GM23338 (cell line): ENCODE data around the gene CD300H. TPM values are rescaled to one million over a fixed set of nuclear protein-coding genes. Genes with fewer than 3 reads are reported as not detected.

Source experiments
- ATAC-seq: fragments of 200-7000 bp; cut with Tn5 transposase; 3 replicates; pipeline ENCODE4 v1.9.1; 2020
- DNase-seq: peaks from one replicate; pipeline ENCODE4 v3.0.0-alpha.2; 2015; ENCODE audit warnings: low spot score
- H2AFZ ChIP-seq: fragments of 200-600 bp; sonication (generic); 2 replicates; pipeline ENCODE4 v1.8.0; 2016; ENCODE audit warnings: antibody characterized with exemption, mild to moderate bottlenecking, moderate library complexity
- H3F3A ChIP-seq: fragments of 200-600 bp; sonication (generic); replicated peaks from 2 replicates; pipeline ENCODE4 v1.8.0; 2017; ENCODE audit warnings: antibody characterized with exemption, mixed run types, low read depth
- H3K27ac ChIP-seq: fragments of 200-600 bp; sonication (generic); 2 replicates; pipeline ENCODE4 v1.6.1; 2016; ENCODE audit warnings: low read depth
- H3K27me3 ChIP-seq: fragments of 200-600 bp; sonication (generic); 2 replicates; pipeline ENCODE4 v1.8.0; 2016; ENCODE audit warnings: mild to moderate bottlenecking, mixed run types, moderate library complexity; ENCODE audit not compliant: insufficient read depth
- H3K36me3 ChIP-seq: fragments of 200-600 bp; sonication (generic); 2 replicates; pipeline ENCODE4 v1.8.0; 2016; ENCODE audit warnings: mild to moderate bottlenecking; ENCODE audit not compliant: insufficient read depth
- H3K4me1 ChIP-seq: fragments of 200-600 bp; sonication (generic); 2 replicates; pipeline ENCODE4 v1.8.0; 2016; ENCODE audit warnings: mild to moderate bottlenecking, moderate library complexity; ENCODE audit not compliant: insufficient read depth
- H3K4me2 ChIP-seq: fragments of 200-600 bp; sonication (generic); 2 replicates; pipeline ENCODE4 v1.7.1; 2017; ENCODE audit warnings: mixed run types
- H3K4me3 ChIP-seq: fragments of 200-600 bp; sonication (generic); 2 replicates; pipeline ENCODE4 v1.6.1; 2016; ENCODE audit warnings: mixed run types
- H3K79me2 ChIP-seq: fragments of 200-600 bp; sonication (generic); replicated peaks from 2 replicates; pipeline ENCODE4 v1.8.0; 2017; ENCODE audit warnings: mild to moderate bottlenecking; ENCODE audit not compliant: insufficient read depth
- H3K9me2 ChIP-seq: fragments of 200-600 bp; sonication (generic); 2 replicates; pipeline ENCODE4 v1.8.0; 2017; ENCODE audit not compliant: insufficient read depth
- H4K20me1 ChIP-seq: fragments of 200-600 bp; sonication (generic); replicated peaks from 2 replicates; pipeline ENCODE4 v1.8.0; 2017; ENCODE audit warnings: mild to moderate bottlenecking; ENCODE audit not compliant: insufficient read depth
- H3K27ac Mint-ChIP-seq: 2 replicates; pipeline ENCODE4 v1.8.0; 2020; ENCODE audit warnings: inconsistent platforms, mild to moderate bottlenecking, moderate library complexity, mixed read lengths
- H3K27me3 Mint-ChIP-seq: 3 replicates; pipeline ENCODE4 v1.8.0; 2022; ENCODE audit warnings: low read depth, mild to moderate bottlenecking, moderate library complexity, mixed read lengths, inconsistent platforms; ENCODE audit not compliant: insufficient read depth, poor library complexity
- H3K36me3 Mint-ChIP-seq: 3 replicates; pipeline ENCODE4 v1.8.0; 2021; ENCODE audit warnings: low read depth, mild to moderate bottlenecking, inconsistent platforms, moderate library complexity, mixed read lengths
- H3K4me1 Mint-ChIP-seq: 3 replicates; pipeline ENCODE4 v1.8.0; 2020; ENCODE audit warnings: mild to moderate bottlenecking, inconsistent platforms, mixed read lengths
- H3K4me3 Mint-ChIP-seq: 3 replicates; pipeline ENCODE4 v1.8.0; 2021; ENCODE audit warnings: moderate library complexity, mild to moderate bottlenecking, inconsistent platforms, mixed read lengths
- H3K9me3 Mint-ChIP-seq: 3 replicates; pipeline ENCODE4 v1.8.0; 2020; ENCODE audit warnings: moderate library complexity, mild to moderate bottlenecking, inconsistent platforms, mixed read lengths
- CREB1 ChIP-seq: fragments of 250-450 bp; sonication (Bioruptor Pico); IDR thresholded peaks from 2 replicates; pipeline ENCODE4 v1.5.0; 2020; ENCODE audit warnings: low read depth, mild to moderate bottlenecking, moderate library complexity
- EZH2 ChIP-seq: fragments of 200-600 bp; sonication (generic); IDR thresholded peaks from one replicate; pipeline ENCODE4 v1.8.0; 2017; ENCODE audit warnings: antibody characterized with exemption, mild to moderate bottlenecking, low read depth; ENCODE audit not compliant: unreplicated experiment
- EZH2phosphoT487 ChIP-seq: fragments of 200-600 bp; sonication (generic); IDR thresholded peaks from one replicate; pipeline ENCODE4 v1.8.1; 2018; ENCODE audit warnings: antibody characterized with exemption; ENCODE audit not compliant: unreplicated experiment
- JUNB ChIP-seq: IDR thresholded peaks from one replicate; pipeline ENCODE4 v1.6.1; 2016; ENCODE audit warnings: antibody characterized with exemption; ENCODE audit not compliant: unreplicated experiment
- NANOG ChIP-seq: IDR thresholded peaks from 2 replicates; pipeline ENCODE4 v1.6.1; 2016; ENCODE audit warnings: antibody characterized with exemption, borderline replicate concordance
- POLR2AphosphoS5 ChIP-seq: IDR thresholded peaks from 2 replicates; pipeline ENCODE4 v1.6.1; 2016; ENCODE audit warnings: antibody characterized with exemption, low read depth
- REST ChIP-seq: IDR thresholded peaks from one replicate; pipeline ENCODE4 v1.6.1; 2018; ENCODE audit warnings: antibody characterized with exemption; ENCODE audit not compliant: unreplicated experiment
- STAT1 ChIP-seq: IDR thresholded peaks from one replicate; pipeline ENCODE4 v1.6.1; 2016; ENCODE audit warnings: antibody characterized with exemption; ENCODE audit not compliant: unreplicated experiment
- ZNF331 ChIP-seq: fragments of 250-450 bp; sonication (Bioruptor Pico); IDR thresholded peaks from 2 replicates; pipeline ENCODE4 v1.5.0; 2020; ENCODE audit warnings: low read depth, mild to moderate bottlenecking, moderate library complexity
- ZNF462 ChIP-seq: fragments of 250-450 bp; sonication (Bioruptor Pico); IDR thresholded peaks from 2 replicates; pipeline ENCODE4 v1.5.0; 2020; ENCODE audit warnings: mild to moderate bottlenecking, moderate library complexity
- polyA plus RNA-seq: library from polyadenylated mRNA; unstranded; fragments of >200 nt; fragmentation: Nextera tagmentation; extraction: Ambion mirVana; gene quantifications from 2 replicates; pipeline ENCODE4 v1.2.1, GENCODE V29; 2016
- total RNA-seq: library from RNA; depleted of rRNA; stranded (reverse); fragments of >200 nt; shearing (Covaris generic); gene quantifications from 2 replicates; pipeline ENCODE4 v1.2.3, GENCODE V29; 2014
- TF ChIP-seq, protein P1 (sequence below): IDR thresholded peaks from 2 replicates; pipeline ENCODE4 v1.6.1; 2016; ENCODE audit warnings: antibody characterized with exemption
- TF ChIP-seq, protein P2 (sequence below), 2 experiments: fragments of 200-600 bp in 1 of 2; sonication (generic) in 1 of 2; conservative IDR thresholded peaks; 2 replicates each; pipeline versions ENCODE4 v1.5.1 to v1.6.1; 2016 to 2017; ENCODE audit warnings: antibody characterized with exemption in 2 of 2, low read depth in 2 of 2, mild to moderate bottlenecking in 2 of 2, moderate library complexity in 1 of 2

Gene CD300H
- total and polyA plus RNA-seq, 2 experiments from 2014 or later, result not detected

DNA sequence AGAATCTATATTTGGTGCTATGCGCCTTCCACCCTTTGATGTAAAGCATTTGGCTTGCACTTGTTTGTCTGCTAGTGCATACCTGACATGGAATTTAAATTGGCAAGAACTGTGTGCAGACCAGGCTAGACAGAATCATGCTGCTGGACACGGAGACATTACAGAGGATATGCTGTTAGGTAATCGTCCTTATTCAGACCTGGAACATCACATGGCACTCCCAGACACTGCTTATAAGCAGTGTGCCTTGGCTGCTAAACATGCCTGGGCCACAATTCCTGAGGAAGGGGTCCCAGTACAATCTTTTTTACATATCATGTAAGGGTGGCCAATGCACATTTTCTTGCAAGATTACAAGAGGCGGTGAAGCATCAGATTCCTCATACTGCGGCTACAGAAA is 18.4 kb upstream of the CD300H start (continued):
- TF ChIP-seq REST (no peak), POLR2AphosphoS5 (no peak), NANOG (no peak)

GRCh38 chr17:74584292-74585060 is 17.2 kb upstream of the CD300H start:
- ATAC-seq (no peak; the same call in 2 of the 3 replicates), DNase-seq (peak; percentile 11)
- no peaks in the 10 kb centered on the region for H3K36me3 Mint-ChIP-seq
- H3K9me2 ChIP-seq, result no peaks in the 10 kb centered on the region
- no peak overlapping the region for H2AFZ ChIP-seq
- H3K79me2 ChIP-seq, result no peaks in the 10 kb centered on the region
- H3K27me3 Mint-ChIP-seq, result peaks cover 3% of the 10 kb centered on the region
- H3K4me2 ChIP-seq, result no peak overlapping the region
- no peaks in the 10 kb centered on the region for H3K36me3 ChIP-seq
- peaks cover 3% of the 10 kb centered on the region; the same call in 1 of the 3 replicates for H3K4me1 Mint-ChIP-seq
- H4K20me1 ChIP-seq, result no peaks in the 10 kb centered on the region
- no peak overlapping the region for H3K27ac ChIP-seq
- no peak overlapping the region for H3K4me3 Mint-ChIP-seq
- H3K4me1 ChIP-seq, result no peaks in the 10 kb centered on the region
- H3K4me3 ChIP-seq, result no peak overlapping the region
- H3K27me3 ChIP-seq, result no peaks in the 10 kb centered on the region
- peaks cover 2% of the 10 kb centered on the region; the same call in 2 of the 3 replicates for H3K9me3 Mint-ChIP-seq
- no peak overlapping the region for H3K27ac Mint-ChIP-seq
- no peaks in the 10 kb centered on the region for H3F3A ChIP-seq
- no peak for TF ChIP-seq CREB1 (CRISPR knock-in tag)
- no peak for TF ChIP-seq ZNF331 (CRISPR knock-in tag)
- TF ChIP-seq, protein P1, sequence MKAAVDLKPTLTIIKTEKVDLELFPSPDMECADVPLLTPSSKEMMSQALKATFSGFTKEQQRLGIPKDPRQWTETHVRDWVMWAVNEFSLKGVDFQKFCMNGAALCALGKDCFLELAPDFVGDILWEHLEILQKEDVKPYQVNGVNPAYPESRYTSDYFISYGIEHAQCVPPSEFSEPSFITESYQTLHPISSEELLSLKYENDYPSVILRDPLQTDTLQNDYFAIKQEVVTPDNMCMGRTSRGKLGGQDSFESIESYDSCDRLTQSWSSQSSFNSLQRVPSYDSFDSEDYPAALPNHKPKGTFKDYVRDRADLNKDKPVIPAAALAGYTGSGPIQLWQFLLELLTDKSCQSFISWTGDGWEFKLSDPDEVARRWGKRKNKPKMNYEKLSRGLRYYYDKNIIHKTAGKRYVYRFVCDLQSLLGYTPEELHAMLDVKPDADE, result no peak
- no peak for TF ChIP-seq POLR2AphosphoS5
- TF ChIP-seq EZH2, result no peak
- TF ChIP-seq JUNB, result no peak
- no peak for TF ChIP-seq STAT1
- no peak for TF ChIP-seq ZNF462 (CRISPR knock-in tag)
- TF ChIP-seq, protein P2, sequence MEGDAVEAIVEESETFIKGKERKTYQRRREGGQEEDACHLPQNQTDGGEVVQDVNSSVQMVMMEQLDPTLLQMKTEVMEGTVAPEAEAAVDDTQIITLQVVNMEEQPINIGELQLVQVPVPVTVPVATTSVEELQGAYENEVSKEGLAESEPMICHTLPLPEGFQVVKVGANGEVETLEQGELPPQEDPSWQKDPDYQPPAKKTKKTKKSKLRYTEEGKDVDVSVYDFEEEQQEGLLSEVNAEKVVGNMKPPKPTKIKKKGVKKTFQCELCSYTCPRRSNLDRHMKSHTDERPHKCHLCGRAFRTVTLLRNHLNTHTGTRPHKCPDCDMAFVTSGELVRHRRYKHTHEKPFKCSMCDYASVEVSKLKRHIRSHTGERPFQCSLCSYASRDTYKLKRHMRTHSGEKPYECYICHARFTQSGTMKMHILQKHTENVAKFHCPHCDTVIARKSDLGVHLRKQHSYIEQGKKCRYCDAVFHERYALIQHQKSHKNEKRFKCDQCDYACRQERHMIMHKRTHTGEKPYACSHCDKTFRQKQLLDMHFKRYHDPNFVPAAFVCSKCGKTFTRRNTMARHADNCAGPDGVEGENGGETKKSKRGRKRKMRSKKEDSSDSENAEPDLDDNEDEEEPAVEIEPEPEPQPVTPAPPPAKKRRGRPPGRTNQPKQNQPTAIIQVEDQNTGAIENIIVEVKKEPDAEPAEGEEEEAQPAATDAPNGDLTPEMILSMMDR (conservative IDR thresholded peaks at IDR 0.05; ENCODE audit: low read depth in 2 of 2), result no peak
- TF ChIP-seq EZH2phosphoT487, result no peak
